NCI-H2107 treated with DMSO at 0.1 percent for 48 hours (cell line): ENCODE data around the gene ARHGAP12.

ENCODE experiments used
- DNase-seq: peaks from one replicate; lab custom pipeline; 2025; ENCODE audit not compliant: unreplicated experiment; lab: John Stamatoyannopoulos, UW

ARHGAP12 gene

GRCh38 chr10:31948021-31948420 is 19.4 kb upstream of the ARHGAP12 start:
- DNase-seq = no peak

GRCh38 chr10:31947144-31947926 is 18.7 kb upstream of the ARHGAP12 start:
- peak; percentile 6 for DNase-seq

GRCh38 chr10:31945392-31945791 is 16.8 kb upstream of the ARHGAP12 start:
- DNase-seq = no peak

GRCh38 chr10:31944071-31944433 is 15.4 kb upstream of the ARHGAP12 start:
- no peak for DNase-seq

- DNase-seq = no peak
Measured at GRCh38 chr10:31942892-31943291, 14.3 kb upstream of the ARHGAP12 start.

- DNase-seq = no peak
Measured at GRCh38 chr10:31942435-31942834, 13.8 kb upstream of the ARHGAP12 start.

GRCh38 chr10:31940839-31941653 is 12.4 kb upstream of the ARHGAP12 start:
- no peak for DNase-seq

- DNase-seq = no peak
Measured at GRCh38 chr10:31939797-31940708, 11.4 kb upstream of the ARHGAP12 start.

GRCh38 chr10:31937371-31937770 is 8.7 kb upstream of the ARHGAP12 start:
- DNase-seq = no peak

- no peak for DNase-seq
Measured at GRCh38 chr10:31936933-31937332, 8.3 kb upstream of the ARHGAP12 start.

- no peak for DNase-seq
Measured at GRCh38 chr10:31936086-31936485, 7.5 kb upstream of the ARHGAP12 start.

GRCh38 chr10:31935678-31936077 is 7.0 kb upstream of the ARHGAP12 start:
- DNase-seq = no peak

- DNase-seq = no peak
Measured at GRCh38 chr10:31932838-31933237, 4.2 kb upstream of the ARHGAP12 start.

- DNase-seq = no peak
Measured at GRCh38 chr10:31930856-31931255, 2.2 kb upstream of the ARHGAP12 start.

GRCh38 chr10:31930023-31930751 is 1.6 kb upstream of the ARHGAP12 start:
- peak; percentile 10 for DNase-seq

GRCh38 chr10:31929261-31930022 is 811 bp upstream of the ARHGAP12 start:
- no peak for DNase-seq

GRCh38 chr10:31927884-31928548 is 615 bp downstream of the ARHGAP12 start:
- no peak for DNase-seq

- peak; percentile 8 for DNase-seq
Measured at GRCh38 chr10:31927565-31927883, 1.1 kb downstream of the ARHGAP12 start.

GRCh38 chr10:31926765-31927564 is 1.7 kb downstream of the ARHGAP12 start:
- DNase-seq = no peak
